Spleen (tissue), 7 donors: Measurements from ENCODE around the gene DENND10.

Source experiments
- POLR2AphosphoS5 ChIP-seq, 3 donors: sonication (generic); formaldehyde crosslinking; IDR thresholded peaks; one replicate each; pipeline ENCODE4 v1.5.1; 2017; ENCODE audit warnings: antibody characterized with exemption in 3 of 3
- TF ChIP-seq, protein P1 (sequence below), 11 experiments: fragments of 200-600 bp in 7 of 11; fragments of 450-650 bp in 4 of 11; sonication (generic) in 4 of 11; IDR thresholded peaks in 8 of 11; conservative IDR thresholded peaks in 3 of 11; 1 replicate in 7 of 11; 2 replicates in 4 of 11; pipeline versions ENCODE4 v1.4.0 to v1.8.0; 2016 to 2021; ENCODE audit warnings: antibody characterized with exemption in 11 of 11, inconsistent platforms in 4 of 11, mild to moderate bottlenecking in 1 of 11
- donor health status: DM: no; HTN: no; CAD: no; lungs with moderate emphysema.
- donor health status: DM: no; HTN: no; CAD: no.
- donor health status: DM: no; HTN: no; CAD: no.

DNA sequence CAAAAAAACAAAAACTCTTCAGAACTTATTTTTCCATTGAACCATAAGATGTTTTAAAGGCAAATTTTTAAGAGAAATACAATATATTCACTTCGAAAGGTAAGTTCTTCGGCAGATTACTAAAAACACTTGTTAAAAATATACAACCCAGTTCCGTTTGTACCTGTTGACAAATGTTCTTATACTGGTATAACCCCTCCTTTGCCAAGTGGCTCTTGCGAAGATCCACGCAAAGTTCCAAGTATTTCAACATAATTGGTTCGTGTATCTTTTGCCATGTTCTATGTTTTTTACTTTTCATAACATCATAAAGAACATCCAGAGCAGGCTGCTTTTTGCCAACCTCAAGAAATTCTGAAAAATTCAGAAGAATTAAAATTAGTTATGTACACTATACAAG lies 30.3 kb upstream of the DENND10 start:
- TF ChIP-seq, protein P1, sequence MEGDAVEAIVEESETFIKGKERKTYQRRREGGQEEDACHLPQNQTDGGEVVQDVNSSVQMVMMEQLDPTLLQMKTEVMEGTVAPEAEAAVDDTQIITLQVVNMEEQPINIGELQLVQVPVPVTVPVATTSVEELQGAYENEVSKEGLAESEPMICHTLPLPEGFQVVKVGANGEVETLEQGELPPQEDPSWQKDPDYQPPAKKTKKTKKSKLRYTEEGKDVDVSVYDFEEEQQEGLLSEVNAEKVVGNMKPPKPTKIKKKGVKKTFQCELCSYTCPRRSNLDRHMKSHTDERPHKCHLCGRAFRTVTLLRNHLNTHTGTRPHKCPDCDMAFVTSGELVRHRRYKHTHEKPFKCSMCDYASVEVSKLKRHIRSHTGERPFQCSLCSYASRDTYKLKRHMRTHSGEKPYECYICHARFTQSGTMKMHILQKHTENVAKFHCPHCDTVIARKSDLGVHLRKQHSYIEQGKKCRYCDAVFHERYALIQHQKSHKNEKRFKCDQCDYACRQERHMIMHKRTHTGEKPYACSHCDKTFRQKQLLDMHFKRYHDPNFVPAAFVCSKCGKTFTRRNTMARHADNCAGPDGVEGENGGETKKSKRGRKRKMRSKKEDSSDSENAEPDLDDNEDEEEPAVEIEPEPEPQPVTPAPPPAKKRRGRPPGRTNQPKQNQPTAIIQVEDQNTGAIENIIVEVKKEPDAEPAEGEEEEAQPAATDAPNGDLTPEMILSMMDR (IDR thresholded peaks at IDR 0.05 in 8 of 11, conservative IDR thresholded peaks at IDR 0.05 in 3 of 11) = no peak
- no peak for TF ChIP-seq POLR2AphosphoS5 (IDR thresholded peaks at IDR 0.05)
